Measurements from ENCODE around the gene MT1M.
A peak's percentile ranks its signal among the peaks of the same experiment; 100 is the strongest.
"Not testable (repeated sequence)": the region's sequence is repeated elsewhere in the genome, so short reads cannot be mapped to it uniquely, and the experiment has no call there.

MT1M gene

DNA sequence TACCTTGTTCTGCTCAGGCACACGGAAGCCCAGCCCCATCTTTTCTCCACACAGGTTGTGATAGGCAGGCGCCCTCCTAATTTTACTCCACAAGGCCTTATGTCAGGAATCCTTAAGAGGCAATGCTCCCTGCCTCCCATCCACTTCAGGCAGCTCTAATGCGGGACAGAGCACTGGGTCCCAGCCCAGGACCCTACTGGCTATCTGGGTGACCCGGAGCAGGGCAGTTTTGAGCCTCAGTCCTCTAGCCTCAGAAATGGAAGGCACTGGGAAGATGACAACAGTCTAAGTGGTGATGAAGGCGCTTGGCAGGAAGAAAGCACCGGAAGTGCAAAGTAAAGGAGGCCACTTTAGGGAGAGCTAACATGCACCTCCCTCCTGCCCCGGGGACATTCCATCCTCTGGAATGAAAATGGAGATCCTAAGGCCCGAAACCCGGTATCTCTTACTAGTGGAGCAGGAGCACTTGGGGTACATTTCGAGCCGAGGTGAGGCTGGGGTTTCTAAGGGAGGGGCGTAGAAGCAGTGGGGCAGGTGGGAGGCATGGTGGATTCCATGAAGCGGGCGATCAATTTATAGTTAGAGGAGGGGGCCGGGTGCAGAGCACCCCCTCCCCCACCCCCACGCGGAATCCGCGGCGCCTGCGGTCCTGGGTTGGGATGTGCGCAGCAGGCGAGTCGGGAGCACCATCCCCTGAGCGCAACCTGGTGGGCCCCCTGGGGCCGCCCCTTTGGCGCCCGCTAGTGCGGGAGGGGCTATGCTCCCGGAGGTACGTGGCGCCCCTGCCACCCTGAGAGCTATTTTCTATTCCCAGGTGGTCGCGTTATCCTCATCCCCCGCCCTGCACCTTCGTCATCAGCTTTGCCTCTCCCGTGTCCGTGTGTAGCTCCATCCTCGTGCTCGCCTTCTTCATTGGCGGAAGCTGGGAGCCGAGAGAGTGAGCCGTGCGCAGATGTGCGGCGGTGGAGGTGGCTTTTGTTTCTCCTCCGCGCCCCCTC, 30.2 kb downstream of the MT1M start:
- 7% methylated on average over 42 of the region's 48 CpGs for WGBS
- Histone ChIP-seq H3K4me1 (ENCODE audit: control insufficient read depth, insufficient read depth, low read depth, low read length) (peaks cover 14% of the 10 kb centered on the region), H2BK12ac (ENCODE audit: low read length in 2 of 2) (no peak overlapping the region), H4K8ac (ENCODE audit: low read length) (no peak overlapping the region), H3K18ac (ENCODE audit: low read depth in 1 of 2, low read length in 2 of 2) (no peak overlapping the region), H2AK5ac (ENCODE audit: low read length, severe bottlenecking) (no peak overlapping the region), H2BK5ac (ENCODE audit: low read depth, low read length, poor library complexity, severe bottlenecking) (no peak overlapping the region), H3K79me1 (replicated peaks; ENCODE audit: low read length, poor library complexity, severe bottlenecking) (no peaks in the 10 kb centered on the region), H3K36me3 (ENCODE audit: control insufficient read depth in 1 of 2, insufficient read depth in 2 of 2, low read depth in 1 of 2, low read length in 2 of 2) (no peaks in the 10 kb centered on the region), H3K4ac (ENCODE audit: low read depth in 1 of 2, low read length in 2 of 2) (no peak overlapping the region), H3K14ac (ENCODE audit: low read length in 2 of 2) (no peak overlapping the region), H3K9me3 (ENCODE audit: control insufficient read depth, low read length) (no peaks in the 10 kb centered on the region), H3K27ac (ENCODE audit: low read length, poor library complexity, severe bottlenecking) (no peak overlapping the region), H2BK120ac (ENCODE audit: low read depth, low read length) (no peak overlapping the region), H3K23ac (ENCODE audit: low read length in 2 of 2) (no peak overlapping the region), H2AFZ (ENCODE audit: low read depth, low read length) (no peak overlapping the region), H4K91ac (ENCODE audit: low read length) (no peak overlapping the region), H3K4me3 (ENCODE audit: insufficient read depth in 1 of 2, low read depth in 1 of 2, low read length in 2 of 2) (peak overlapping the region in 1 of 2 experiments; percentile 27), H3K4me2 (ENCODE audit: low read length, poor library complexity, severe bottlenecking) (peak overlapping the region; percentile 19), H2BK15ac (ENCODE audit: low read depth, poor library complexity, severe bottlenecking) (no peak overlapping the region), H3K9ac (ENCODE audit: low read length) (no peak overlapping the region), H3K27me3 (ENCODE audit: control insufficient read depth in 1 of 2, insufficient read depth in 1 of 2, low read length in 2 of 2) (peaks cover 92 to 96% of the 10 kb centered on the region in 2 experiments)
- no peak for DNase-seq

DNA sequence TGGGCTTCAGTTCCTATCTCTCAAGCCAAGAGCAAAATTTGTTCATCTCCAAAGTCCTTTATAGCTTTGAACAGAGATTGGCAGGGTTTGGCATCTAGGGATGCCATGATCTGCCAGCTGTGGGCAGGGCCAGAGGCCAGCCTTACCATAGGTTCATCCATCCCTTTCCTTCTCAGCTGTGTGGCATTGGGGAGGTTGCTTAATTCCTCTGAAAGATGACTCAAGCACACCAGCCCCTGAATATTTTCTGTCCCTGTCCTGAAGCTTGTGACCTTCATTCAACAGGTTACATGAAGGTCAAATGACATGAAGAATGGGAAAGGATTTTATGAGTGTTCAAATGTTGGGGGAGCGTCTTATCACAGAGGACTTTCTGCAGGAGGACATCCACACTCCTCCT, 32.0 kb downstream of the MT1M start:
- Histone ChIP-seq H2AK5ac (ENCODE audit: low read length, severe bottlenecking) (no peak overlapping the region), H3K4ac (ENCODE audit: low read depth in 1 of 2, low read length in 2 of 2) (no peak overlapping the region), H3K18ac (ENCODE audit: low read depth in 1 of 2, low read length in 2 of 2) (no peak overlapping the region), H2AFZ (ENCODE audit: low read depth, low read length) (no peak overlapping the region), H2BK15ac (ENCODE audit: low read depth, poor library complexity, severe bottlenecking) (no peak overlapping the region), H3K23ac (ENCODE audit: low read length in 2 of 2) (no peak overlapping the region), H4K91ac (ENCODE audit: low read length) (no peak overlapping the region), H2BK12ac (ENCODE audit: low read length in 2 of 2) (no peak overlapping the region), H2BK5ac (ENCODE audit: low read depth, low read length, poor library complexity, severe bottlenecking) (no peak overlapping the region), H3K14ac (ENCODE audit: low read length in 2 of 2) (no peak overlapping the region), H3K36me3 (ENCODE audit: control insufficient read depth in 1 of 2, insufficient read depth in 2 of 2, low read depth in 1 of 2, low read length in 2 of 2) (no peaks in the 10 kb centered on the region), H2BK120ac (ENCODE audit: low read depth, low read length) (no peak overlapping the region), H4K8ac (ENCODE audit: low read length) (no peak overlapping the region), H3K79me1 (replicated peaks; ENCODE audit: low read length, poor library complexity, severe bottlenecking) (no peaks in the 10 kb centered on the region), H3K9ac (ENCODE audit: low read length) (no peak overlapping the region), H3K27ac (ENCODE audit: low read length, poor library complexity, severe bottlenecking) (no peak overlapping the region), H3K4me2 (ENCODE audit: low read length, poor library complexity, severe bottlenecking) (no peak overlapping the region), H3K4me3 (ENCODE audit: insufficient read depth in 1 of 2, low read depth in 1 of 2, low read length in 2 of 2) (no peak overlapping the region), H3K27me3 (ENCODE audit: control insufficient read depth in 1 of 2, insufficient read depth in 1 of 2, low read length in 2 of 2) (peaks cover 92 to 96% of the 10 kb centered on the region in 2 experiments), H3K9me3 (ENCODE audit: control insufficient read depth, low read length) (no peaks in the 10 kb centered on the region), H3K4me1 (ENCODE audit: control insufficient read depth, insufficient read depth, low read depth, low read length) (peaks cover 18% of the 10 kb centered on the region)
- no CpG with 5 or more reads among the region's 1 CpG for WGBS
- no peak for DNase-seq

DNA sequence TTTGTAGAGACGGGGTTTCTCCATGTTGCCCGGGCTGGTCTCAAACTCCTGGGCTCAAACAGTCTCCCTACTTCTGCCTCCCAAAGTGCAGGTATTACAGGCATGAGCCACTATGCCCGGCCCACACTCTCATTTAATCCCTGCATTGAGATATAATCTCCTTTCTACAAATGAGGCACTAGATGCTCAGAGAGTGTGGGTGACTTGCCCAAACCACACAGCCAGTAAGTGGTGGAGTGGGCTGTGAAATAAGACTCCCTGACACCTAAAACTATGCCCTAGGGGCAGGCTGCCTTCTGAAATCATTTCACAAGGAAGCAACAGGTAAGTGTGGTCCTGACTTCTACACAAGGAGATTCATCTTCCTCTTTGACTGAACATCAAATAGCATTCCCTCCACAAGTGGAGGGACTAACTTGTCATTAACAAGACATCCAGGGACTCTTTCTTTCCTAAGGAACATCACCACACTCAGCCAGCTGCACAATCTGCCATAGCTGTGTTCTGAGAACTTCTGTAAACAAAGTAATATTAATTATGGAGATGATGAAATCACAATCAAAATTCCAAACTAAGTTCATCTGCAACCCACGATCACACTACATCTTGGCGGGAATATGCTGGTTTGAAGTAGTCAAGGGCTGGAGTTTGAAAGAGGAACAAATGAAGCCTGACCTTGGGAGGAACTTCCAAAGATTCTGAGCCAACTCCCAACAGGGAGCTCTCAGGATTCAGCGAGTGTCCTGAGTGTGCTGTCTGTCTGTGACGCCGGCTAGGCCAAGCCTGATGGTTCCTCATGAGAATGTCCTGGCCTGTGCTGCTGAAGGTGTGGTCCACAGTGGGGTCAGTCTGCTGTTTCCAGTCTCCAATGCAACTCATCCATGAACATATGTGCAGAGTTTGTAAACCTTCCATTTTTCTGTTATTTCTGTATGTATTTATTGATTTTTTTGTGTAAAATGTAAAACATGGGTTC, 33.1 kb downstream of the MT1M start:
- WGBS = 66% methylated on average over 7 of the region's 8 CpGs

More for the DNA sequence above, 33.1 kb downstream of the MT1M start:
- not testable (repeated sequence) for H3K4ac ChIP-seq (ENCODE audit: low read depth in 1 of 2, low read length in 2 of 2); H3K14ac ChIP-seq (ENCODE audit: low read length in 2 of 2); H3K9ac ChIP-seq (ENCODE audit: low read length); H4K8ac ChIP-seq (ENCODE audit: low read length); DNase-seq; H3K9me3 ChIP-seq (ENCODE audit: control insufficient read depth, low read length); H3K27ac ChIP-seq (ENCODE audit: low read length, poor library complexity, severe bottlenecking); H3K4me2 ChIP-seq (ENCODE audit: low read length, poor library complexity, severe bottlenecking); H2BK5ac ChIP-seq (ENCODE audit: low read depth, low read length, poor library complexity, severe bottlenecking); H2BK120ac ChIP-seq (ENCODE audit: low read depth, low read length); H3K36me3 ChIP-seq (ENCODE audit: control insufficient read depth in 1 of 2, insufficient read depth in 2 of 2, low read depth in 1 of 2, low read length in 2 of 2); H2AK5ac ChIP-seq (ENCODE audit: low read length, severe bottlenecking); H2BK12ac ChIP-seq (ENCODE audit: low read length in 2 of 2); H3K18ac ChIP-seq (ENCODE audit: low read depth in 1 of 2, low read length in 2 of 2); H2AFZ ChIP-seq (ENCODE audit: low read depth, low read length); H3K23ac ChIP-seq (ENCODE audit: low read length in 2 of 2); H3K79me1 ChIP-seq (replicated peaks; ENCODE audit: low read length, poor library complexity, severe bottlenecking); H3K4me3 ChIP-seq (ENCODE audit: insufficient read depth in 1 of 2, low read depth in 1 of 2, low read length in 2 of 2); H2BK15ac ChIP-seq (ENCODE audit: low read depth, poor library complexity, severe bottlenecking); H4K91ac ChIP-seq (ENCODE audit: low read length)
- peaks cover 92 to 96% of the 10 kb centered on the region in 2 experiments for H3K27me3 ChIP-seq (ENCODE audit: control insufficient read depth in 1 of 2, insufficient read depth in 1 of 2, low read length in 2 of 2)
- peaks cover 20% of the 10 kb centered on the region for H3K4me1 ChIP-seq (ENCODE audit: control insufficient read depth, insufficient read depth, low read depth, low read length)

All from mesenchymal stem cell (in vitro differentiated cells and primary cell).